HG03378 (cell line): Measurements from ENCODE around the gene OR10J1.
"Not testable (repeated sequence)": the region's sequence is repeated elsewhere in the genome, so short reads cannot be mapped to it uniquely, and the experiment has no call there.

Experiments used
- ATAC-seq: cut with Tn5 transposase; IDR thresholded peaks from one replicate; pipeline ENCODE4 v1.9.1; 2021; ENCODE audit warnings: mild to moderate bottlenecking, moderate library complexity; ENCODE audit not compliant: unreplicated experiment

OR10J1 gene, protein sequence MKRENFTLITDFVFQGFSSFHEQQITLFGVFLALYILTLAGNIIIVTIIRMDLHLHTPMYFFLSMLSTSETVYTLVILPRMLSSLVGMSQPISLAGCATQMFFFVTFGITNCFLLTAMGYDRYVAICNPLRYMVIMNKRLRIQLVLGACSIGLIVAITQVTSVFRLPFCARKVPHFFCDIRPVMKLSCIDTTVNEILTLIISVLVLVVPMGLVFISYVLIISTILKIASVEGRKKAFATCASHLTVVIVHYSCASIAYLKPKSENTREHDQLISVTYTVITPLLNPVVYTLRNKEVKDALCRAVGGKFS

GRCh38 chr1:159439422-159439821, at the start of gene OR10J1:
OR10J1 (plus strand) TSS chr1:159439722; CDS start chr1:159439792, 70 bp downstream.
- ATAC-seq, result no peak

DNA sequence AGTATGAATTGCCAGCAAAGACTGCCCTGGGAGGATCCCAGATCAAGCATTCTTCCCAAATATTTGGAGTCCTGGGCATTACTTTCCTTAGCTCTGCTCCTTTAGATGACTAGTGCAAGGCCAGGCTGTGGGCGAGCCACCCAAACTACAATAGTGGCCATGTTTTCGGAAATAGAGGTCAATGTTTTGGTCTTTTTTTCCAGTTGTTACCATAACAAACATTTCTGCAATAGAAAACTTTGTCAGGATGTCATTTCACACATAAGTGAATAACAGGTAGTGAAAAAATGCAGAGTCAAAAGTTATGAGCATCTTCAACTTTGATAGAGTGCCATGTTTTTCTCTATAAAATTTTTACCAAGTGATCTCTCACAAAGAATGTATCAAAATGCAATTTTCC, 32.7 kb upstream of the OR10J1 start:
- ATAC-seq, result no peak

- no peak for ATAC-seq
Measured at GRCh38 chr1:159408862-159409400, 30.6 kb upstream of the OR10J1 start.

GRCh38 chr1:159421821-159422220, 17.7 kb upstream of the OR10J1 start:
- ATAC-seq, result no peak

- ATAC-seq, result no peak
Measured at GRCh38 chr1:159428536-159428935, 11.0 kb upstream of the OR10J1 start.

DNA sequence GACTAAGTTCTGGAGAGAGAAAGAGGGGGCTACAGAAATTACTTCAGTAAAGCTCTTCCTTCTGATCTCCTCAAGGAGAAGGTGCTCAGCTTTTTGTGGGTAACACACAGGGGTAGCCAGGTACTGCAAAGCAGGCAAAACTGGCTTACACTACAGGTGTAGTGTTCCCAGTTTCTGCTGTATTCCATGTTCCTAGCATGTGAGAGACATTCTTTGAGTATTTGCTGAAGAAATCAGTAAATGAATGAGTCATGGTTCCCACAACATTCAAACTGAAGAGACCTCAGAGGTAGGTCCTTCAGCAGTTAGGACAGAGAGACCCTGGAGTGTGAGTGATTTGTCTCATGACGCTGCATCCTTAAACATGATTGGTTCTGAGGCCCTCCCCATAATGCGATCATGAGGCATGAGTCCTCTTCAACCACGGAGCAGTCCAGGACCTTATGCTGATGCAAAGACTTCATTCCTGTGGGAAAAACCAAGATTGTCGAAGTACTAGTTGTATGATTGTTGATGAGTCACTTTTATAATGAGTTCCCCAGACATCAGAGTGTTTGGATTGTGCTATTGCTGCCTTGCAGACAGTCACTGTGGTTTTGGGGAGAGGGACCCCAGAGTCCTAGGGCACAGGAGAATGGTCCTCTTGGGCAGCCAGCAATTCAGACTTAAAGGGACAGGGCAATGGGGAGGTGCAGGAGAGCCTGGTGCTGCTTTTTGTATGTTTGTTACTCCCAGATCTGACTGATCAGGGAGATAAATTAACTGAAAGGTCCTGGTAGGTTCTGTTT, 10.3 kb upstream of the OR10J1 start:
- no peak for ATAC-seq

DNA sequence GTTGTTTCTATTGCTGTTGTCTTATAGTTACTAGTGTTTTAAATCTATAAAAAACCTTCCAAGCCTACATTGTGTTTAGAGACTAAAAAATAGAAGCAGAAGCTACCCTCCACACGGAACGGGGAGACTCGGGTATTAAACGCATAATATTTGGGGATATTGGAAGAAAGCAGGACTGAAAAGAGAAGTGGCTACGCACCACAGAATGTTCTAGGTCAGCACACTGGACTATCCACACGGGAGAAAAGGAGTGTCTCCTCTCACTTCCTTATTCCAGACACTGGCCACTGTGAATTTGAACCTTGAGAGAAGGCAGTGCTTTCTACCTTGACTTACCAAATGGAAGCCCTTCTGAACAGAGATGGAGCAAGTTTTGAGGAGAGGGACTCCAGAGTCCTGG, 8.5 kb upstream of the OR10J1 start:
- ATAC-seq, result no peak

DNA sequence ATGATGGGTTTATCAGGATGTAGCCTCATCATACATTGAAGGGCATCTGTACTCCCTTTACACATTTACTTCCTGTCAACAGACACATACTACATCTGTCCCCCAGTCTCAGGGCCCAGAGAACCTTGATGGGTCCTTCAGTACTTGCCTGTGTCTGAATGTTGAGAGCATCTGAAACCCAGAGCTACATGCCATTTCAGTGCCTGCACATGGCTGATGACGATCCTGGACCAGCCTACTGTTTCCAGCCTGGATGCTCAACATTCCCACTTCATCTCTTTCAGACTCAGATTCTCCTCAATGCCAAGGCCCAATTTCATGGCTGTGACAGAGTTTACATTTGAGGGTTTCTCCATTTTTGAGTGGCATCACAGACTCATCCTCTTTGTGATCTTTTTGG, 7.6 kb upstream of the OR10J1 start, which contains the start of gene OR10J4:
Gene OR10J4 (plus strand): TSS at position 301 of the 400 bp plus-strand sequence.
- no peak for ATAC-seq

DNA sequence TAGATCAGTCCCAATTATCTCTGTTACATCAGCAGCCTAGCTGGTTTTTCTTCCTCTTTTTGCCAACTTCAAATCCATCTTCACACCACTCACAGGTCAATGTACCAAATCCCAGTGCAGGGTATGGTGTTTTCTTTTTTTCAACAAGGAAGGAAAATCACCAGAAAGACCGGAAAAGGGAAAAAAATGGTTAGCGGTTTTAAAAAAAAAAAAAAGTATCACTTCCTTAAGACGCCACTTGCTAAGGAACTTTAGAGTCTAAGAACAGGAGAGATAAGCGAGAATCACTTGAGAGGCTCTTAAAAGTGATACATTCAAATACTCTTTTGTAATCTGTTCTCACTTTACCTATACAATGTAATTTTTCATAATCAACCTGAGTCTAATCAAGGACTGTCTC, 3.1 kb upstream of the OR10J1 start:
- ATAC-seq, result no peak

DNA sequence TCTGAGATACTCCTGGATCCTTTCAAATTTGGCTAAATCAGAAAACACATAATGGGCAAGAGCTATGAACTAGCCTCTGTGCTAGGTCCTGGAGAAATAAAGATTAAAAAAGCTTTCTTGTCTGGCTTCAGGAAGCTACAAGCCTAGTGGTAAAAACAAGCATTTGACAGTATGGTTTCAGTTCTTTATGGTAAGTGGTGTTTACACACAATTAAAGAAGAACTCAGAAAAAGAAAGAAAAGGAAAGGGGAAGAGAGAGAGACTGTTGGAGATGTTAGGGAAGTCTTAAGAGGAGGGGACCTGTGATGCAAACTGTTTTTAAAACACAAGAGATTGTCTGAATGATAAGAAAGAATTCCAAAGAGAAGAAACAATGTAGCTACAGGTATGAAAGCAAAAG, 1.8 kb downstream of the OR10J1 start:
- no peak for ATAC-seq

GRCh38 chr1:159442428-159442827, 2.9 kb downstream of the OR10J1 start:
- ATAC-seq, result no peak

GRCh38 chr1:159443066-159443750, 3.7 kb downstream of the OR10J1 start:
- ATAC-seq, result no peak

GRCh38 chr1:159444511-159444910, 5.0 kb downstream of the OR10J1 start:
- no peak for ATAC-seq

GRCh38 chr1:159448181-159448580, 8.7 kb downstream of the OR10J1 start:
- no peak for ATAC-seq

GRCh38 chr1:159449605-159450004, 10.1 kb downstream of the OR10J1 start:
- ATAC-seq, result not testable (repeated sequence)

GRCh38 chr1:159459551-159459950, 20.0 kb downstream of the OR10J1 start:
- no peak for ATAC-seq

- no peak for ATAC-seq
Measured at GRCh38 chr1:159465191-159465603, 25.7 kb downstream of the OR10J1 start.

- ATAC-seq, result no peak
Measured at GRCh38 chr1:159468321-159468720, 28.8 kb downstream of the OR10J1 start.

DNA sequence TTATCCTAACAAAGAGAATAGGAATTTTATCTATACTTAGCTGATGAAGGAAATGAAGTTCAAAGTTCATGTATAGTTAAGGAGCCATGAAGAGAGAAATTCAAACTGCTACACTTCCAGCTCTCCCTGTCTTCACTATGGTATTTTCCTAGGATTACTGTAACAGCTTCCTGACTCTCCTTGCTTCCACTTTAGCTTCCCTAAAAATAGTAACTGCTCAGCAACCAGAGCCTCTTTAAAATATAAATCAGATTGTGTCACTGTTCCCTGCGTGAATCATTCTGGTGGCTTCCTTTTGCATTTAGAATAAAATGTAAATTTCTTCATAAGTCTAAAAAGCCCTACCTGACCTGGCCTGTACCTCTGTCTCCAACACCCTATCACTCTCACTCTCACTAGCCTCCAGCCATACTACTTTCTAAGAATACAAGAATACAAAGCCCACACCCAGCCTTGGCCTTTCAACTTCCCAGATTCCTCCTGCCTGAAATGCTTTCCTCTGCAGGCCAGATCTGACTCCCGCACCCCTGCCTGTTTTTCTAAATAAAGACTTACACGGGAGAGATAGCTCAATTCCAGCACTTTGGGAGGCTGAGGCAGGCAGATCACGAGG, 30.5 kb downstream of the OR10J1 start:
- ATAC-seq, result no peak

DNA sequence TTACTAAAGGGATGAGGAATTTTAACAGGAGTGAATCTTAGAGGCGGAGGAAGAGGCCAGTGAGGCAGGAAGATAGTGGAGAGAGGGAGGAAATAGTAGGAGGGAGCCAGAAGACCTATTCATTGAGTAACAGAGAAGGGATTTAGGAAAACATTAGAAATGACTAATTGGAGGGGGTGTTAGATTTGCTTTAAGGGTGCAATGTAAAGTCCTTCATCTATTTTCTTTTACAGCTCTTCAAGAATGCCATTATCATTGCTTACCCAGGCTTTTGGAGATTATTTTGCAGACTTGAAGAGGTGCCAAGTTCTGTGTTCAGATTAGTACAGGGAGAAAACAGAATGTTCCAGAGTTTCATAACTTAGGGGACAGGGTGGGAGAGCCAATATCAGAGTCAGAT, 33.8 kb downstream of the OR10J1 start:
- no peak for ATAC-seq

DNA sequence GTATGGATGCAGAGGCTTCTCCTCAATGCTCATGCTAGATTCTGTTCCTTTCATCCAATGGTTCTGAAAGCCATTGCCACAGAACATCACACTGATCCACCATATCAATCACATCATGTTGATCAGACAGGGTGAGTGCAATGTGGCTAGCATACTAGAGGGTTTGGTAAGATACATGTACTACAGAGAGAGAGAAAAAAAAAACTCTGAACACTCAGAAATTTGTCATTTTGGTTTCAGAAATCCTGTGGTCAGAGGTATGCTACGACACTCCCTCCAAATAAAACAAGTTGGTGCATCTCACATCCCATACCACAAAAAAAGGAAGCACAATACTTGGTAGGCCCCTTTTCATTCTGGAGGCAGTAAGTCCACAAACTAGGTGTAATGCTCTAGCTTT, 35.4 kb downstream of the OR10J1 start:
- ATAC-seq, result no peak
